ENCODE results near the gene ZW10. TPM values are rescaled to one million over a fixed set of nuclear protein-coding genes. Genes with fewer than 3 reads are reported as not detected.

ZW10 gene
- total RNA-seq, 1 donor from 2014 or later: 35.7 TPM

DNA sequence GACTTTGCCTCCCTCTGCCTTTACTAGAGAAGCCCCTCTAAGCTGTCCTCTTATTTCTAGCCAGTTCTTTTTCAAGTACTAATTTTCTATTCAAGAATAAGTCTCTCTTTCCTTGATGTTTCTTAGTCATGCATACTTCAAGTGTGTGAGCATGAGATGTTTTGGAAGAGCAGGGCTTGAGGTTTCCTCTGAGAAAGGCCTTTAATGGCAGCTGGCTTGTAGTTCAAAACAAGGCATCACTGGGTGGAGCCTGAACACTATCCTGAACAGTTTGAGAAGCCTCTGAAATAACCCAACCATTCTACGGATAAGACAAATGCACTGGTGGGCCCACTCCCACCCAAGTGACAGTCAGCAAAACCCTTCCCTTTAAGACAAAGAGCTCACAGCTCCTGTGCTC is 43.7 kb upstream of the ZW10 start:
- no peak overlapping the region for H3K4me2 ChIP-seq
- H2AFZ ChIP-seq (replicated peaks): no peak overlapping the region
- H4K20me1 ChIP-seq (ENCODE audit: low read depth): no peaks in the 10 kb centered on the region
- no peaks in the 10 kb centered on the region for H3K27me3 ChIP-seq
- peaks cover 22% of the 10 kb centered on the region for H3K4me1 ChIP-seq
- H3K27ac Mint-ChIP-seq: no peak overlapping the region
- DNase-seq (ENCODE audit: low spot score): no peak
- H3K4me1 Mint-ChIP-seq: peaks cover 27% of the 10 kb centered on the region
- H3K9ac ChIP-seq: no peak overlapping the region
- peaks cover 4% of the 10 kb centered on the region for H3K36me3 ChIP-seq
- TF ChIP-seq EZH2phosphoT487 (IDR thresholded peaks at IDR 0.05) (no peak), CTCF (IDR thresholded peaks at IDR 0.05) (no peak), EZH2 (IDR thresholded peaks at IDR 0.05) (no peak)
- H3K4me3 Mint-ChIP-seq: no peak overlapping the region
- peaks cover 47% of the 10 kb centered on the region for H3K36me3 Mint-ChIP-seq
- H3K4me3 ChIP-seq: no peak overlapping the region
- H3K27me3 Mint-ChIP-seq (ENCODE audit: insufficient read depth, low read depth): no peaks in the 10 kb centered on the region
- no peaks in the 10 kb centered on the region for H3K9me3 Mint-ChIP-seq
- H3K27ac ChIP-seq: no peak overlapping the region
- peaks cover 8% of the 10 kb centered on the region for H3F3A ChIP-seq (ENCODE audit: low read depth)
- H3K9me3 ChIP-seq (ENCODE audit: low read depth): no peaks in the 10 kb centered on the region
- H3K79me2 ChIP-seq (ENCODE audit: low read depth): no peaks in the 10 kb centered on the region

GRCh38 chr11:113814181-113814580 is 40.7 kb upstream of the ZW10 start:
- no peak overlapping the region for H3K4me3 Mint-ChIP-seq
- no peaks in the 10 kb centered on the region for H3K9me3 Mint-ChIP-seq
- H3K27ac ChIP-seq: peak overlapping the region; percentile 70
- no peaks in the 10 kb centered on the region for H3K9me3 ChIP-seq (ENCODE audit: low read depth)
- DNase-seq (ENCODE audit: low spot score): peak; percentile 58
- H3K36me3 ChIP-seq: peaks cover 4% of the 10 kb centered on the region
- TF ChIP-seq CTCF (IDR thresholded peaks at IDR 0.05) (no peak), EZH2 (IDR thresholded peaks at IDR 0.05) (no peak), EZH2phosphoT487 (IDR thresholded peaks at IDR 0.05) (no peak)
- no peak overlapping the region for H3K27ac Mint-ChIP-seq
- no peaks in the 10 kb centered on the region for H4K20me1 ChIP-seq (ENCODE audit: low read depth)
- peak overlapping the region; percentile 67 for H3K4me2 ChIP-seq
- H3K36me3 Mint-ChIP-seq: peaks cover 43% of the 10 kb centered on the region
- H3K4me1 ChIP-seq: peaks cover 22% of the 10 kb centered on the region
- H3K9ac ChIP-seq: no peak overlapping the region
- H3K4me3 ChIP-seq: peak overlapping the region; percentile 14
- H2AFZ ChIP-seq (replicated peaks): no peak overlapping the region
- peaks cover 8% of the 10 kb centered on the region for H3F3A ChIP-seq (ENCODE audit: low read depth)
- no peaks in the 10 kb centered on the region for H3K27me3 ChIP-seq
- H3K4me1 Mint-ChIP-seq: peaks cover 27% of the 10 kb centered on the region
- no peaks in the 10 kb centered on the region for H3K79me2 ChIP-seq (ENCODE audit: low read depth)
- no peaks in the 10 kb centered on the region for H3K27me3 Mint-ChIP-seq (ENCODE audit: insufficient read depth, low read depth)

DNA sequence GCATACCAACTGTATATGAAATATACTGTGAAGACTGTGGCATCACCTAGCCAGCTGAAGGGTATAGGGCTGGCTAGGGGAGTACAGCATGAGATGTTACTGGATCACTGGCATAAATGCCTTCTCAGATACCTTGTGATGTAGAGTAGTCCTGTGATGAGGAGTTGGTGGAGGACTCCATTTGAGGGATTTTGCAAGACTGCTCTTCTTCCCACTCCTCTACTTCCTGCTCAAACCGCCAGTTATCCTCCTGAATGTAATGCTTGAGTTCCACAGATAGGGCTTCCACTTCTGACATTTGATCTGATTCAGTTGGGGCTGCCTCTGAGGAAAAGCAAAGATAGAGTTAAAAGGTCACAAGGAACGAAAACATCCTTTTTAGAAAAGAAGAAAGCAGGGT is 35.4 kb upstream of the ZW10 start:
- no peak for DNase-seq (ENCODE audit: low spot score)
- no peak overlapping the region for H3K9ac ChIP-seq
- H3K27ac Mint-ChIP-seq: no peak overlapping the region
- no peaks in the 10 kb centered on the region for H3F3A ChIP-seq (ENCODE audit: low read depth)
- H3K36me3 ChIP-seq: peaks cover 4% of the 10 kb centered on the region
- H3K27me3 Mint-ChIP-seq (ENCODE audit: insufficient read depth, low read depth): no peaks in the 10 kb centered on the region
- no peaks in the 10 kb centered on the region for H4K20me1 ChIP-seq (ENCODE audit: low read depth)
- no peak for TF ChIP-seq CTCF (IDR thresholded peaks at IDR 0.05)
- TF ChIP-seq EZH2phosphoT487 (IDR thresholded peaks at IDR 0.05): no peak
- no peak for TF ChIP-seq EZH2 (IDR thresholded peaks at IDR 0.05)
- no peaks in the 10 kb centered on the region for H3K9me3 ChIP-seq (ENCODE audit: low read depth)
- H3K9me3 Mint-ChIP-seq: no peaks in the 10 kb centered on the region
- no peaks in the 10 kb centered on the region for H3K79me2 ChIP-seq (ENCODE audit: low read depth)
- H3K27me3 ChIP-seq: no peaks in the 10 kb centered on the region
- peaks cover 14% of the 10 kb centered on the region for H3K4me1 ChIP-seq
- H3K4me3 ChIP-seq: no peak overlapping the region
- no peak overlapping the region for H3K27ac ChIP-seq
- no peak overlapping the region for H2AFZ ChIP-seq (replicated peaks)
- no peak overlapping the region for H3K4me3 Mint-ChIP-seq
- H3K36me3 Mint-ChIP-seq: peaks cover 43% of the 10 kb centered on the region
- no peak overlapping the region for H3K4me2 ChIP-seq
- peaks cover 13% of the 10 kb centered on the region for H3K4me1 Mint-ChIP-seq
